GF-D8 (cell line): ENCODE measurements around the gene SIGLEC15.
"Not testable (repeated sequence)": the region's sequence is repeated elsewhere in the genome, so short reads cannot be mapped to it uniquely, and the experiment has no call there.

Source experiments
- DNase-seq: peaks from one replicate; lab custom pipeline; 2025; lab: John Stamatoyannopoulos, UW

SIGLEC15 gene

GRCh38 chr18:45825258-45826044 is at the start of gene SIGLEC15:
Gene SIGLEC15, plus strand, starts transcription at chr18:45825675. Its CDS starts 54 bp downstream, at chr18:45825729.
- DNase-seq = no peak

GRCh38 chr18:45775743-45776142 is 49.7 kb upstream of the SIGLEC15 start:
- DNase-seq = no peak

- DNase-seq = no peak
Measured at GRCh38 chr18:45777393-45777792, 48.1 kb upstream of the SIGLEC15 start.

GRCh38 chr18:45780568-45780967 is 44.9 kb upstream of the SIGLEC15 start:
- DNase-seq = no peak

- no peak for DNase-seq
Measured at GRCh38 chr18:45782662-45783061, 42.8 kb upstream of the SIGLEC15 start.

- DNase-seq = no peak
Measured at GRCh38 chr18:45783097-45784075, 42.1 kb upstream of the SIGLEC15 start.

GRCh38 chr18:45785134-45785533 is 40.3 kb upstream of the SIGLEC15 start:
- no peak for DNase-seq

- no peak for DNase-seq
Measured at GRCh38 chr18:45786941-45787340, 38.5 kb upstream of the SIGLEC15 start.

- DNase-seq = no peak
Measured at GRCh38 chr18:45787346-45787745, 38.1 kb upstream of the SIGLEC15 start.

GRCh38 chr18:45788861-45789260 is 36.6 kb upstream of the SIGLEC15 start:
- no peak for DNase-seq

- DNase-seq = no peak
Measured at GRCh38 chr18:45792506-45793263, 32.8 kb upstream of the SIGLEC15 start.

GRCh38 chr18:45793264-45793965 is 32.1 kb upstream of the SIGLEC15 start:
- peak; percentile 62 for DNase-seq

GRCh38 chr18:45801416-45802004 is 24.0 kb upstream of the SIGLEC15 start:
- DNase-seq = no peak

- DNase-seq = no peak
Measured at GRCh38 chr18:45802814-45803492, 22.5 kb upstream of the SIGLEC15 start.

- DNase-seq = no peak
Measured at GRCh38 chr18:45805551-45805950, 19.9 kb upstream of the SIGLEC15 start.

- peak; percentile 33 for DNase-seq
Measured at GRCh38 chr18:45806226-45806625, 19.2 kb upstream of the SIGLEC15 start.

- not testable (repeated sequence) for DNase-seq
Measured at GRCh38 chr18:45807144-45807543, 18.3 kb upstream of the SIGLEC15 start.

GRCh38 chr18:45814733-45815132 is 10.7 kb upstream of the SIGLEC15 start:
- DNase-seq = not testable (repeated sequence)

- no peak for DNase-seq
Measured at GRCh38 chr18:45817543-45817942, 7.9 kb upstream of the SIGLEC15 start.

- not testable (repeated sequence) for DNase-seq
Measured at GRCh38 chr18:45818765-45819164, 6.7 kb upstream of the SIGLEC15 start.
